Mucosa of stomach (tissue), 1 donor: ENCODE results near the gene CYP27C1.
"Not testable (repeated sequence)": the region's sequence is repeated elsewhere in the genome, so short reads cannot be mapped to it uniquely, and the experiment has no call there.

Experiments
- H3K27me3 ChIP-seq: one replicate; pipeline ENCODE4 v1.7.0; 2013; ENCODE audit warnings: mild to moderate bottlenecking, low read length; ENCODE audit not compliant: control insufficient read depth, insufficient read depth
- H3K36me3 ChIP-seq: one replicate; pipeline ENCODE4 v1.7.0; 2013; ENCODE audit warnings: low read length; ENCODE audit not compliant: control insufficient read depth, insufficient read depth
- H3K4me1 ChIP-seq: one replicate; pipeline ENCODE4 v1.7.0; 2013; ENCODE audit warnings: mild to moderate bottlenecking, low read length; ENCODE audit not compliant: control insufficient read depth, insufficient read depth
- H3K4me3 ChIP-seq: one replicate; pipeline ENCODE4 v1.7.0; 2013; ENCODE audit warnings: low read length
- H3K9ac ChIP-seq: one replicate; pipeline ENCODE4 v1.7.0; 2013; ENCODE audit warnings: mild to moderate bottlenecking, low read length, moderate library complexity
- H3K9me3 ChIP-seq: one replicate; pipeline ENCODE4 v1.7.0; 2013; ENCODE audit warnings: mild to moderate bottlenecking, low read length, moderate library complexity; ENCODE audit not compliant: control insufficient read depth
- donor health status: Pancreatic carcinoma.

CYP27C1 gene

GRCh38 chr2:127173057-127173456, 47.0 kb downstream of the CYP27C1 start:
- Histone ChIP-seq H3K36me3 (no peaks in the 10 kb centered on the region), H3K9ac (no peak overlapping the region), H3K9me3 (no peaks in the 10 kb centered on the region), H3K27me3 (no peaks in the 10 kb centered on the region), H3K4me1 (peaks cover 6% of the 10 kb centered on the region), H3K4me3 (no peak overlapping the region)

GRCh38 chr2:127172306-127172705, 47.8 kb downstream of the CYP27C1 start:
- no peaks in the 10 kb centered on the region for H3K9me3 ChIP-seq
- H3K36me3 ChIP-seq = no peaks in the 10 kb centered on the region
- H3K9ac ChIP-seq = no peak overlapping the region
- H3K27me3 ChIP-seq = no peaks in the 10 kb centered on the region
- H3K4me1 ChIP-seq = peaks cover 6% of the 10 kb centered on the region
- H3K4me3 ChIP-seq = no peak overlapping the region

GRCh38 chr2:127170452-127171197, 49.5 kb downstream of the CYP27C1 start:
- Histone ChIP-seq H3K9me3 (no peaks in the 10 kb centered on the region), H3K9ac (no peak overlapping the region), H3K27me3 (no peaks in the 10 kb centered on the region), H3K4me1 (peaks cover 5% of the 10 kb centered on the region), H3K4me3 (no peak overlapping the region), H3K36me3 (no peaks in the 10 kb centered on the region)

- H3K4me1 ChIP-seq = no peaks in the 10 kb centered on the region
- no peaks in the 10 kb centered on the region for H3K27me3 ChIP-seq
- H3K9me3 ChIP-seq = no peaks in the 10 kb centered on the region
- H3K36me3 ChIP-seq = no peaks in the 10 kb centered on the region
- no peak overlapping the region for H3K4me3 ChIP-seq
- no peak overlapping the region for H3K9ac ChIP-seq
Observed at GRCh38 chr2:127170021-127170420, 50.1 kb downstream of the CYP27C1 start.

GRCh38 chr2:127169066-127169660, 50.9 kb downstream of the CYP27C1 start:
- Histone ChIP-seq H3K4me1 (no peaks in the 10 kb centered on the region), H3K4me3 (no peak overlapping the region), H3K9ac (no peak overlapping the region), H3K36me3 (no peaks in the 10 kb centered on the region), H3K27me3 (no peaks in the 10 kb centered on the region), H3K9me3 (no peaks in the 10 kb centered on the region)

- no peaks in the 10 kb centered on the region for H3K9me3 ChIP-seq
- no peak overlapping the region for H3K9ac ChIP-seq
- no peaks in the 10 kb centered on the region for H3K36me3 ChIP-seq
- no peaks in the 10 kb centered on the region for H3K27me3 ChIP-seq
- no peak overlapping the region for H3K4me3 ChIP-seq
- no peaks in the 10 kb centered on the region for H3K4me1 ChIP-seq
Observed at GRCh38 chr2:127166231-127166860, 53.8 kb downstream of the CYP27C1 start.

- Histone ChIP-seq H3K27me3 (no peaks in the 10 kb centered on the region), H3K36me3 (no peaks in the 10 kb centered on the region), H3K9ac (no peak overlapping the region), H3K9me3 (no peaks in the 10 kb centered on the region), H3K4me1 (no peaks in the 10 kb centered on the region), H3K4me3 (no peak overlapping the region)
Observed at GRCh38 chr2:127165539-127165935, 54.6 kb downstream of the CYP27C1 start.

- Histone ChIP-seq H3K9me3 (no peaks in the 10 kb centered on the region), H3K4me1 (no peaks in the 10 kb centered on the region), H3K4me3 (no peak overlapping the region), H3K36me3 (no peaks in the 10 kb centered on the region), H3K9ac (no peak overlapping the region), H3K27me3 (no peaks in the 10 kb centered on the region)
Observed at GRCh38 chr2:127164761-127165538, 55.1 kb downstream of the CYP27C1 start.

GRCh38 chr2:127163921-127164320, 56.2 kb downstream of the CYP27C1 start:
- Histone ChIP-seq H3K36me3 (no peaks in the 10 kb centered on the region), H3K9me3 (no peaks in the 10 kb centered on the region), H3K4me3 (no peak overlapping the region), H3K9ac (no peak overlapping the region), H3K4me1 (no peaks in the 10 kb centered on the region), H3K27me3 (no peaks in the 10 kb centered on the region)

GRCh38 chr2:127163090-127163406, 57.1 kb downstream of the CYP27C1 start:
- not testable (repeated sequence) for H3K9me3 ChIP-seq, H3K9ac ChIP-seq, H3K4me3 ChIP-seq, H3K4me1 ChIP-seq, H3K27me3 ChIP-seq, H3K36me3 ChIP-seq

GRCh38 chr2:127162261-127163089, 57.6 kb downstream of the CYP27C1 start:
- Histone ChIP-seq H3K4me3 (no peak overlapping the region), H3K9ac (no peak overlapping the region), H3K9me3 (no peaks in the 10 kb centered on the region), H3K27me3 (no peaks in the 10 kb centered on the region), H3K4me1 (no peaks in the 10 kb centered on the region), H3K36me3 (no peaks in the 10 kb centered on the region)
